ENCODE results near the gene JUP.
"Not testable (repeated sequence)": the region's sequence is repeated elsewhere in the genome, so short reads cannot be mapped to it uniquely, and the experiment has no call there.

The JUP gene

DNA sequence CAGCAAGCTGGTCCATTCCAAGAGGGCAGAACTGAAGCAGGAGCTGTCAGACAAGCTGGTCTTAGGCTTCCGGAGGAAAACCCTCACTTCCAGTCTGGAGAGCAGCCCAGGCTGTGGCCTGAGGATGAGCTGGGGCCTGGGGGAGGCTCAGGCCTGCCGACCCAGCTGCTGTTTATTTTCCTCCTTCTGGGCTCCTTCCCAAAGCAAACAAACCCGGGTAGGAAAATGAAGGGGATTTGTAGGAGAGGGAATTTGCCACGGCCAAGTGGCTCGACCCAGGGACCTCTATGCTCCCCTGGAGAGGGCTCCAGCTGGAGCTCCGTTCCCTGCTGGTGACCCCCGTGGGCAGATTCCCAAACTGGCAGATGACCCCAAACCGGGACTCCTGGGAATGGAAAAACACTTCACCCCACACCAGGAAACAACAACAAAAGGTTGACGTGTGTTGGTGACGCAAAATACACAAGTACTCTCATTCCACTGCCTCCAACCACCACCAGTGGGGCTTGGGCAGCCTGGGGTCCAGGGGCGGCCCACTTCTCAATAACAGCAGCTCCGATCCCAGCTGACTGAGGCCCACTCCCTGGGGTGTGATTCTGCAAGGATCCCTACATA is 8.8 kb downstream of the JUP start:
- no peak for DNase-seq

GRCh38 chr17:41777157-41777573 is 9.3 kb downstream of the JUP start:
- no peak for DNase-seq

DNA sequence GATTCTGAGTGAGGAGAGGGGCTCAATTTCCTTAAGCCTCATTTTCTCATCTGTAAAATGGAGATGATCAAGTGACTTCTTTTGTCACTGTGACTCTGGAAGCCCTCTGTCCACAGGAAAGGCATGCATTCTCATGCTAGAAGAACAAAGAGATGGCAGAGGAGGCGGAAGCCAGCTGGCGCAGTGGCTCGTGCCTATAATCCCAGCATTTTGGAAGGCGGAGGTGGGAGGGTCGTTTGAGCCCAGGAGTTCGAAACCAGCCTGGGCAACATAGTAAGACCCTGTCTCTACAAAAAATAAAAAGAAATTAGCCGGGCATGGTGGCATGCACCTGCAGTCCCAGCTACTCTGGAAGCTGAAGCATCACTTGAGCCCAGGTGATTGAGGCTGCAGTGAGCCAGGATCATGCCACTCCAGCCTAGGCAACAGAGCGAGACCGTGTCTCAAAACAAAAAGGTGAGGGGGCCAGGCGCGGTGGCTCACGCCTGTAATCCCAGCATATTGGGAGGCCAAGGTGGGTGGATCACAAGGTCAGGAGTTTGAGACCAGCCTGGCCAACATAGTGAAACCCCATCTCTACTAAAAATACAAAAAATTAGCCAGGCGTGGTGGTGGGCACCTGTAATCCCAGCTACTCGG is 10.1 kb downstream of the JUP start:
- not testable (repeated sequence) for DNase-seq

GRCh38 chr17:41775394-41776226 is 10.9 kb downstream of the JUP start:
- no peak for DNase-seq

GRCh38 chr17:41773731-41774193 is 12.7 kb downstream of the JUP start:
- no peak for DNase-seq

GRCh38 chr17:41773190-41773588 is 13.3 kb downstream of the JUP start:
- DNase-seq: no peak

- DNase-seq: no peak
These were observed 13.8 kb downstream of the JUP start for GRCh38 chr17:41772586-41773189.

GRCh38 chr17:41772218-41772585 is 14.3 kb downstream of the JUP start:
- DNase-seq: no peak

GRCh38 chr17:41771389-41772206 is 14.9 kb downstream of the JUP start:
- DNase-seq: no peak

DNA sequence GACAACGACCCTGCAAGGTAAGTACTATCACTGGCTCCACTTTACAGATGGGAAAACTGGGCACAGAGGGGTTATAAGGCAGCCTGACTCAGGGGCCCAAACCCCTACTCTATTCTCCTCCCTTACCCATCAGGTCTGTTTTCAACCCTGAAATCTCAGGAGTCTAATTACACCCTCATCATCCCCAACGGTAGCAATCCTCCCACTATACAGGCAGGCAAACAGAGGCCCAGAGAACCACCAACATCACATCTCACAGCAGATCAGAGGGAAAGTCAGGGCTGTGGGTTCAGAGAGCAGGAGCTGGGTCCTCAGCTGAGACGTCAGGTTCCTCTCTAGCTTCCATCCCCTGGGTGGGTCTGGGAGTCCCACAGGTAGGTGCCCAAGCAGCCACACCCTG is 16.5 kb downstream of the JUP start:
- DNase-seq: no peak

- no peak for DNase-seq
These were observed 17.1 kb downstream of the JUP start for GRCh38 chr17:41769346-41769862.

DNA sequence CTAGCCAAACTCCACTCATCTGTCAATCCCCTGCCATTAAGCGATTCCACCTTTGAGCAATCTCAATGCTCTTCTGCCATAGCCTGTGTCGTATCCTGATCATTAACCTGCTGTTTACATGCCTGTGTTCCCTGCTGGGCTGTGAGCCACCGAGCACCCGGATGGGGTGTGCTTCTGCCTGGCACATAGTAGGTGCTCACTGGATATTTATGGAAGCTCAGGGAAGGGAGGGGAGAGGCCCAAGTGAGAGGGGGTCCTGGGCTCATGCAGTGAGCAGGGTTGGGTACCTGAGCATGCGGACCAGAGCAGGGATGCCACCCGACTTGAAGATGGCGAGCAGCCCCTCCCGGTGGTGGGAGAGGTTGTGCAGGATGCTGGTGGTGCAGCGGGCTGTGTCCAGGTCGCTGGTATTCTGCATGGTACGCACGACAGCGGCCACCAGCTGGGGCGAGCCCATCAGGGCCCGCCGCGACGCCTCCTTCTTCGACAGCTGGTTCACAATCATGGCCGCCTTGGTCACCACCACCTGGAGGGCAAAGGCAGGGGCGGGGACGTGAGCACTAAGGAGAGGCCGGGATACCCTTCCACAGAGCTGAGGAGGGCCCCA is 17.7 kb downstream of the JUP start:
- no peak for DNase-seq

- no peak for DNase-seq
These were observed 19.0 kb downstream of the JUP start for GRCh38 chr17:41767324-41768042.

- DNase-seq: no peak
These were observed 20.4 kb downstream of the JUP start for GRCh38 chr17:41766135-41766534.

DNA sequence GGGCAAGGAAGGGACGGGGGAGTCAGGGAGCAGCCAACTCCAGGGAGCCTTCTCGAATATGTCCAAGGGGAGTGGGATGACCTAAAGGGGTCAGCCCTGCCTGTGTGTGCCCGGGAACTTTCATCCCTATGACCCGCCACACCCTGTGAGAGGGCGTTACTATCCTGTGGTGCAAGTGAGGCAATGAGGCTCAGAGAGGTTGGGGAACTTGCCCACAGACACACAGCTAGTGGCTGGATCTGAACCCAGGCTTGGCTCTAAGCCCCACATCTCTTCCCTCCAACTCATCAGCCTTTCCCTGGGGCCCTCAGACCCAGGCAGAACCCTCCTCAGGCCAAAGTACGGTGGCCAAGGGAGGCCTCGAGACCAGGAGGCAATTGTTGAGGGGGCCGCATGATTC is 23.2 kb downstream of the JUP start:
- DNase-seq: no peak

- DNase-seq: no peak
These were observed 23.7 kb downstream of the JUP start for GRCh38 chr17:41762841-41763240.

GRCh38 chr17:41762391-41762790 is 24.1 kb downstream of the JUP start:
- DNase-seq: no peak

GRCh38 chr17:41760878-41761277 is 25.6 kb downstream of the JUP start:
- DNase-seq: no peak

GRCh38 chr17:41758601-41759000 is 27.9 kb downstream of the JUP start:
- DNase-seq: no peak

DNA sequence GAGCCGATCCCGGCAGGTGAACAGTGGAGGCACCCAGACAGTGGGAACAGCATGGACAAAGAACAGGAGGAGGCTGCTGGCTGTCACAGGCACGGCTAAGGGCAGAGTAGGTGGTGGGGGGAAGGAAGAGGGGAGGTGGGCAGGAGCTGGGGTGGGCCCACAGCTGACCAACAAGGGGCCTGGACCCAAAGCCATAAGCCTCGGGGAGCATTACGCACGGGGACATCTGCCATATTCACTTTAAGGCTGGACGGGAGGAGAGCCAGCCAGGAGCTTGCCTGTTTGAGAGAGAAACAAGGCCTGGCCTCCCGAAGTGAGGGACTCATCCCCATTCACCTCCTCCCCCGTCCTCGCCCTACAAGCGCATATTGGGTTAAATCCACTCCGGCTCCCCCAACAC is 32.4 kb downstream of the JUP start:
- DNase-seq: no peak

DNA sequence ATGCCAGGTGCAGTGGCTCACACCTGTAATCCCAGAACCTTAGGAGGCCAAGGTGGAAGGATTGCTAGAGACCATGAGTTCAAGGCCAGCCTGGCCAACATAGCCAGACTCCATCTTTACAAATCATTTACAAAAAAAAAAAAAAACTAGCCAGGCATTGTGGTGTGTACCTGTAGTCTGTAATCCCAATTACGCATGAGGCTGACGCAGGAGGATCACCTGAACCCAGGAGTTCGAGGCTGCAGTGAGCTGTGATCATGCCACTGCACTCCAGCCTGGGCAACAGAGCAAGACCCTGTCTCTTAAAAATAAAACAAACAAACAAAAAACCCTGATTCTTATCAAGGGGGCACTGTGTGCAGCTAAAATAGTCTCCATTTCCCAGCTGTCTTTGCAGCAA is 35.2 kb downstream of the JUP start:
- DNase-seq: no peak

All from effector CD8-positive, alpha-beta T cell (primary cell).